HG03575 (cell line): ENCODE measurements around the gene CLTA.
"Not testable (repeated sequence)": the region's sequence is repeated elsewhere in the genome, so short reads cannot be mapped to it uniquely, and the experiment has no call there.

Experiments used
- ATAC-seq: cut with Tn5 transposase; IDR thresholded peaks from one replicate; pipeline ENCODE4 v1.9.1; 2021; ENCODE audit not compliant: unreplicated experiment, insufficient number of reproducible peaks, low FRiP score; ENCODE audit errors: extremely low read depth

The CLTA gene

DNA sequence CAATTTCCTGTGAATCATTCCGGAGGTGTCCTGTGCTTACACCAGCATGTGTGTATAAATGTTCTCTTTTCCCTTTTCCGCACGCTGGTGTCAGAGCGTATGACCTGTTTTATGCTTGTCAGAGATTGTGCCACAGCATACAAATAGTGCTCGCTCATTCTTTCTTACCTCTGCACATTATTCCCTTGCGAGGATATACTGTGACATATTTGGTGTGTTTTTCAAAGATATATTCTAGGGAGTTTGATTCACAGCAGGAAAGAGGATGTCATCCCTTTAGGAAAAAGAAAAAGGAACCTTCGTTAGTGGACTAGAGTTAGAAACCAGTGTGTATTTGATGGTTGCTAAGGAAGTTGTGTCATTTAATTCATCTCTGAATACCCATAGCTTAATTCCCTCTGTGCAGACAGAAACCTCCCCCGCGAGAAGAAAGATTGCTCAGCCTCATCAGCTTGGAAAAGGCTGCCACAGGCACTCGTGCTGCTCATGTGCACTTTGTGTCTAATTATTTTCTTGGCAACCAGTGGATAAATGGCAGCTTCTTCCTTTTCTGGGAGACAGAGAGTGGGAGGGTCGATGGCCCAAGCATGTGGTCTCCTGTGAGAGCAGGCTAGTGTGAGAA, 36.3 kb upstream of the CLTA start:
- no peak for ATAC-seq

DNA sequence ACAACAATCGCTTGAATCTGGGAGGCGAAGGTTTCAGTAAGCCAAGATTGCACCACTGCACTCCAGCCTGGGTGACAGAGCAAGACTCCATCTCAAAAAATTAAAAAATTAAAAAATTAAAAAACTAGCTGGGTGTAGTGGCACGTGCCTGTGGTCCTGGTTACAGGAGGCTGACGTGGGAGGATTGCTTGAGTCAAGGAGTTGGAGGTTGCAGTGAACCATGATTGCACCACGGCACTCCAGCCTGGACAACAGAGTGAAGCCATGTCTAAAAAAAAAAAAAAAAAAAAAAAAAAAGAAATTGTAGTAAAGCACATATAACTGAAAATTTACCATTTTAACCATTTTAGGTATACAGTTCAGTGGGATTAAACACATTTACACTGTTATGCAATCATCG, 34.6 kb upstream of the CLTA start:
- no peak for ATAC-seq

DNA sequence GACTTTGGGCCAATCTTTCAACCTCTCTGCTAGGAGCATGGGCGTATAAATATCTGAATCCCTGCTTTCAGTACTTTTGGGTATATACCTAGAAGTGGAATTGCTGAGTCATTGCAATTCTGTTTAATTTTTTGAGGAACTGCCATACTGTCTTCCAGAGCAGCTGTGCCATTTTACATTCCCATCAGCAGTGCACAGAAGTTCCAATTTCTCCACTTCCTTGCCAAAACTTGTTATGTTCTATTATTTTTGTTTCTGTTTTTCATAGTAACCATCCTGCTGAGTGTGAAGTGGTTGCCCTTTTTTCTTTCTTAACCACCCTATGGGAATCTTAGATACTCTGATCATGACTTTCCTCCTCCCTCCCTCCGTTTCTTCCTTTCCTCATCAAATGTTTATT, 32.6 kb upstream of the CLTA start:
- ATAC-seq: no peak

DNA sequence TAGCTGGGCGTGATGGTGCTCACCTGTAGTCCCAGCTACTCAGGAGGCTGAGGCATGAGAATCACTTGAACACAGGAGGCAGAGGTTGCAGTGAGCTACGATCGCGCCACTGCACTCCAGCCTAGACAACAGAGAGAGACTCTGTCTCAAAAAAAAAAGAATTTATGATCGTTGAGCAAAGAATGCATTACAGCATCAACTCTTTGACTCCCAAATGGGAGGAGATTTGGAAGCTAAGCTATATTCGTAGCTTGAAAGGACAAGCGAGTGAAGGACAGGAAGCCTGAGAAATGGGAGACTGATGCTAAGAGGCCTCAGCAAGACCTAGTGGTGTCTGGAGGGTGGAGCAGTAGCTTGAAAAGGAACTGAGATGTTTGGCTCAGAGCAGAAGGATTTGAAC, 31.8 kb upstream of the CLTA start:
- ATAC-seq: no peak

DNA sequence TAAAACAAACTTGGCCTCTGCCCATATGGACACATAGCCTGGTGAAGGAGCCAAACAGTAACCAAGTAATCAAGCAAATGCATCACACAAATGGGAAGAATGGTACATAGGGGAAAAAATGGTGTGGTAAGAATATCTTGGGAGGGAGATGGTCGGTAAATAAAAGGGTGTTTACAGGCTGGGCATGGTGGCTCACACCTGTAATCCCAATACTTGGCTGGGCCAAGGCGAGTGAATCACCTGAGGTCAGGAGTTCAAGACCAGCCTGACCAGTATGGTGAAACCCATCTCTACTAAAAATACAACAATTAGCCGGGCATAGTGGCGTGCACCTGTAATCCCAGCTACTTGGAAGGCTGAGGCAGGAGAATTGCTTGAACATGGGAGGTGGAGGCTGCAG, 31.2 kb upstream of the CLTA start:
- ATAC-seq: not testable (repeated sequence)

DNA sequence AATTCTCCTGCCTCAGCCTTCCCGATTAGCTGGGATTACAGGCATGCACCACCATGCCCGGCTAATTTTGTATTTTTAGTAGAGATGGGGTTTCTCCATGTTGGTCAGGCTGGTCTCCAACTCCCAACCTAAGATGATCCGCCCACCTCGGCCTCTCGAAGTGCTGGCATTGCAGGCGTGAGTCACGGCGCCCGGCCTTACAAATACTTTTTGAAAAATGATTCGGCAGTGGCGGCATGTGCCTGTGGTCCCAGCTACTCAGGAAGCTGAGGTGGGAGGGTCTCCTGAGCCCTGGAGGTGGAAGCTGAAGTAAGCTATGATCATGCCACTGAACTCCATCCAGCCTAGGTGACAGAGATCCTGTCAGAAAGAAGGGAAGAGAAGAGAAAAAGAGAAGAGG, 30.6 kb upstream of the CLTA start:
- not testable (repeated sequence) for ATAC-seq

DNA sequence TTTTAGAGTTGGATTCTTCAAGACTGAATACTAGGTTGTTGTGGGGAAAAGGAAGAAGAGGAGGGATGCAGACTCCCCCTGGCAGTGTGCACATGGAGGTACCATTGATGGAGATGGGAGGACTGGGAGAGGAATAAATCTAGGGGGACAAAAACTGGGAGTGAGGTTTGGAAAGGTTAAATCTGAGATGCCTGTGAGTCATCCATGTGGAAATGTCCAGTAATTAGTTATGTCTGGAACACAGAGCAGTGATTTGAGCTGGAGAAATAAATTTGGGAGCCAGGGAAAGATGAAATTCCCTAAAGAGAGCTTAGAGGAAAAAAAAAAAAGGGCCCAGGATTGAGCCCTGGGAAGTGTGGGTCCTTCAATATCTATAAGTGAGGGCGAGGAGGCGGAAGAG, 29.5 kb upstream of the CLTA start:
- ATAC-seq: no peak

DNA sequence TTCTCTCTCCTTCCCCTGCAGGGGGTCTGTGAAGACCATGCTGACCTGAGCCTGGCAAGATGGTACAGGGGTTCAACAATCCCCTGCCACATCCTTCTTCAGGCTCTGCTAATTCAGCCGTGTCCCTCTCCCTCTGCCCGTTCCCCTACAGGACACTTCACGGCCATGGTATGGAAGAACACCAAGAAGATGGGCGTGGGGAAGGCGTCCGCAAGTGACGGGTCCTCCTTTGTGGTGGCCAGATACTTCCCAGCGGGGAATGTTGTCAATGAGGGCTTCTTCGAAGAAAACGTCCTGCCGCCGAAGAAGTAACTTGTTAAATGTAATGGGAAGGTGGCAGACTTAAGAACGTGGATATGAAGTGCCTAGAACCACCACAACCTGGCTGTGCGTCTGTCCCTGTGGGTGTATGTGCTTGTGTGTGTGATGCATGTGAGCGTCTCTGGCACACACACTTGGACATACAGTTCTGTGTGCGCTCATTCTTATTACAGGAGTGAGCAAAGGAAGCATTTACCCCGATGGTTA, 28.4 kb upstream of the CLTA start:
- ATAC-seq: no peak

DNA sequence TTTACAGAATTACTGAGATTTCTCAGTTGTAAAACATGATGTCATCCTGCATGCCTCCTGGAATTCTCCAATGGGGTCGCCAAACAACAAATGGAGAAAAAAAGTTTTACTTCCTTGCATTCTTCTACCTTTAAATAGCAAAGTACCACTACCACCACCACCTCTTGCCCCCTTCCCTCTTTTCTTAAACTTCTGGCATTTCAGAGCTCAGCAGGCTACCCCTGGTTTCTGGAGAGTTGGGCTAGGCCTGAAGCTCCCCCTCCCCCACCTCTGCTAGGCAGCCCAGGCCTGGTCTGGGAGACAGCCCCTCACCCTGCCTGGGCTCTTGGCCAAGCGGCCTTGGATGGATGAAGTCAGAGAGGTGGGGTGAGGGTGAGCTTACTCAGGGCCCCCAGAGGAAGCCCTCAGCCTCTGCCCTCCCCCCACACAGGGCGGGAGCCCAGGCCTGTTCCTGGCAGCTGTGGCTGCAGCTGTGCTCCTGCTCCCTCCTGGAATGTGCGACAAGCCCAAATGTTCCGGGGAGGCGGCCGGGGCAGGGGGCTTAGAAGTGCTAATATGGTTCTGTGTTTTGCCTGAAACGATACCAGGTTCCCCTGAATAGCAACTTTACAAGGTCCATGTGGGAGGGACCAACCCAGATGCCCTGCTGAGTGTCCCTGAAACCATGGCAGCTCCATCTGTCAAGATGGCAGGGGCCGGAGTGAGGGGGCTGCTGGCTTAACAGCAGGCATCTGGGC, 27.5 kb upstream of the CLTA start:
- no peak for ATAC-seq

DNA sequence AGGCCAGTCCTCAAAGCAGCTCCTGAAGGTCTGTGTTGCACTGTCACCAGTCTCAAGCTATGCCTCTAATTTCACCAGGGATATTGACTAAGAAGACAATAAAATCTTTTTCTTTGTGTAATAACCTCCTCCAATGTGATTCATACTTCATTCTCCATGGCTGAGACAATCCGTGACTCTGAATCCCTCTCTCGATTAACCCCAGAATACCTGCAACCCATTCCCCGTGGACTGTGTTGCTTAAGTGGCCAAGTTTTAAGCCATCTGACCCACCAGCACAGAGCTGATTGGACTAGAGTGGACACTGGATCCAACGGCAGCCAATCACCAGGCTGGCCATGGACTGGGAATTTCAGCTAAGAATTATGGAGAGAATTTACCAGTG, 26.9 kb upstream of the CLTA start:
- no peak for ATAC-seq

DNA sequence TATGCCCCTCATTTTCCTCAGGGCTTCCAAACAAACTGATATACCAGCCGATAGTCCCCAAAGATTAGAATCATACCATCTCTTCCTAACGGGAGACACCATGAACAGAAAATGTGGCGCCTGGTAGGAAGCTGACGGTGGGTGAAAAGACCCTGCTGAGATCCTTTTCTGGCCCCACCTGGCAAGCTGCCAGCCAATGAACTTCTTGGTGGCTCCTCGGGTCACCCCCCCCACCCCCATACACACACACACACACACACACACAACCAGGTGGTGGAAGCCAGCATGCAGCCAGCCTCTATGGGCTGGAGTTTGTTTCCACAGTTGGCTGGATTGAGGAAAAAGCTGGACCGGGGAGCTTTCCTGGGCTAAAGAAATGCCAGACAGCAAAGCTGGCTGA, 26.3 kb upstream of the CLTA start:
- no peak for ATAC-seq

DNA sequence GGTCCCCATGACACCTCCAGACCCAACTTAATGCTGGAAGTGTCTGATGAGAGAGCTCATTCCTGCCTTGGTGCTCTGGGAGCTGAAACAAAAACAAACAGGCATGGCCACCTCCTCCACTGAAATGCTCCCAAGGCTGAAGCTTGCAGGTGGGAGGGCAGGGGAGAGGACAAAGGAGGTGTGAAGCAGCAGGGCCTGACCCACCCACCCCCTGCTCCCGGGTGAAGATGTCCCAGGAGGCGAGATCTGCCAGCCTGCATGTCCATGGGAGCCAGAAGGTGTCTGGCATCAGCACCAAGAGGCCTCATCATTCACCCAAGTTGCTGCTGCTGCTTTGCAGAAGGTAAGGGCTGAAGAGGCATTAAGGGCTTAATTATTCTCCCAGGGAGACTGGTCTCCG, 25.7 kb upstream of the CLTA start:
- no peak for ATAC-seq

DNA sequence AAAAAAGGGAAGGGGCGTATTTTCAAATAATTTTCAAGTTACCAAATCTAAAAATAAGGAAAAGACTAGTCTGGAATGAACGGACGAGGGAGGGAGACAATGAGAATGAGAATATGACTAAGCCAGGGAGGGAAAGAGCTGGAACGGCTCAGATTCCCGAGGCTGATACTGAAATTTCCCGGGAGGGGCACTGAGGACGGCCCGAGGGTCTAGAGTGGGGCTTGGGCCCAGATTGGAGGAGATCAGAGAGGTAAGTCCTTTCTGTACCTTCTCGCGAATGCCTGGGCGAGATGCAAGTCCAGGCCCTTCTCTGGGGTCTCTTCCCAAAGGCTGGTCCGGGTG, 24.9 kb upstream of the CLTA start:
- no peak for ATAC-seq

DNA sequence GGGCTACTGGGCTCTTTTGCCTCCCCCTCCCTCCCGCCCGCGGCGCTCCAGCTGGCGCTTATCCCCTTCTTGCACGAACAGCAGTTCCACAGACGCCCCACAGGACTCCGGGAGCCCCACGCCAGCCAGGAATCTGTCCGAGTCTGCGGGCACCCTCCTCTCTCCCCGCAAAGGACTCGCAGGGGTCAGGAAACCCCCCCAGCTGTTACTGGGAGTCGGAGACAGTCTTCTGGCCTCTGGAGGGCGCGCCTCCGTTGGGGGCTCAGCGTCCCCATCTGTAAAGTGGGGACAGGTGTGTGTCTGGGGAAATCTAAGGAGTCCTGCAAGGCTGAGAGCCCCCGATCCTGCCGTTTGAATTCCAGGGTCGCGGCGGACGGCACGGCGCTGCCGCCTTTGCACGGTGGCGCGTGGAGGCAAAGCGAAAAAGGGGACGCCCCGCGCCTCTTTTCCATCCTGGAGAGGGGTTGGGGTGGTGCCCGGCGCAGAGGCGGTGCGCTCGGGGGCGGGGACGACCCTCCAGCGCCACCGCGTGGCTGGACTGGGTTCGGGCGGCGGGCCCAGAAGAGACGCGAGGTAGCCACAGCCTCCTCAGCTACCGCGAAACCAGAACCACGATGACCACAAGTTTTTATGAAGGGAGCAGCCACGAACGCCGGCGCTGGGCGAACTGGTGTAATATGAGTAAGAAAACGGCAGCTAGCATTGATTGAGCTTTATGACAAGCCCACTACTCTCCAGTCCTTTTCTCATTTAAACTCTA, 24.4 kb upstream of the CLTA start:
- no peak for ATAC-seq

DNA sequence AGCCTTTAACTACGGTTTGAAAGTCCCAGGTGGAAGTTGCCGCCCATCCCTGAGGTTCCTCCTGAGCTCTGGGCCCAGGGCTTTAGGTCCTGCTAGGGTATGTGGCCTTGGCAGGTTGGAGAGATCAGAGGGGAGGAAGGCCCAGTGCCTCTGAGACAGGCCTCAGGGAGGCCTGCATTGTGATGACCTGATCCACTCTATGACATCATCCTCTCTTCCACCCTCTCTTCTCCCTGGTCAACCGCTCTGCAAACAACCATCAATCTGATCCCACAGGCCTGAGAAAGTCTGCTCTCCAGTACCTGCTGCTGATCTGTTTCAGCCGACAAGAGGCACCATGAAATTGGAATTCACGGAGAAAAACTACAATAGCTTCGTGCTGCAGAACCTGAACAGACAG, 21.6 kb upstream of the CLTA start, which contains the start of gene CCIN:
CCIN (plus strand) TSS at position 223 of the 400 bp plus-strand sequence; CDS start at position 338, 115 bp downstream.
- no peak for ATAC-seq

DNA sequence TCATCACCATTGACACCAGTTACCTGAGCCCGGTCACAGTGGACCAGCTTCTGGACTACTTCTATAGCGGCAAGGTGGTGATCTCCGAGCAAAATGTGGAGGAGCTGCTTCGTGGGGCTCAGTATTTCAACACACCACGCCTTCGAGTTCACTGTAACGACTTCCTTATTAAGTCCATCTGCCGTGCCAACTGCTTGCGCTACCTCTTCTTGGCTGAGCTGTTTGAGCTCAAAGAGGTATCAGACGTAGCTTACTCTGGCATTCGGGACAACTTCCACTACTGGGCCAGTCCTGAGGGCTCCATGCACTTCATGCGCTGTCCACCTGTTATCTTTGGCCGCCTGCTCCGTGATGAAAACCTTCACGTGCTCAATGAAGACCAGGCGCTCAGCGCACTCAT, 21.0 kb upstream of the CLTA start:
- ATAC-seq: no peak

DNA sequence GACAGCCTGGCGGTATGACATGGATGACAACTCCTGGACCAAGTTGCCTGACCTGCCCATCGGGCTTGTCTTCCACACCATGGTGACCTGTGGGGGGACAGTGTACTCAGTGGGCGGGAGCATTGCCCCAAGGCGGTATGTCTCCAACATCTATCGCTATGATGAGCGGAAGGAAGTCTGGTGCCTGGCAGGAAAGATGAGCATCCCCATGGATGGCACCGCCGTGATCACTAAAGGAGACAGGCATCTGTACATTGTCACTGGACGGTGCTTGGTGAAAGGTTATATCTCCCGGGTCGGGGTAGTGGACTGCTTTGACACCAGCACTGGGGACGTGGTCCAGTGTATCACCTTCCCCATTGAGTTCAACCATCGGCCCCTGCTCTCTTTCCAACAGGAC, 20.2 kb upstream of the CLTA start:
- ATAC-seq: no peak

DNA sequence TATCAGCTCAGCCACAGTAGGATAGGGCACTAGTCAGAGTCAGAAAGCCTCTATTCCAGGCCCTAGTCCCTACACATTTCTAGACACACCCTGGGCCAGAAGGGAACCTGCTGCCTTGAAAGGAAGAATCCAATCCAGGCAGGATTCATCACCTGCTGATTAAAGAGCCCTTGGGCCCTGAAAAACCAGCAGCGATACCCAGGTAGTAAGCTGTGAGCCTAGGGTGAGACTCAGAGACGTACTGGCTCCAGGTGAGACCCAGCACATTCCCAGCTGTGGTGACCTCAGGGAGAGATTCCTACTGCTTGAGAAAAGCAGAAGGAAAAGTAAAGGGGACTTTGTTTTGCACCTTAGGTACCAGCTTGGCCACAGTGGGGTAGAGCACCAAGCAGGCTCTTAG, 16.9 kb upstream of the CLTA start:
- no peak for ATAC-seq

DNA sequence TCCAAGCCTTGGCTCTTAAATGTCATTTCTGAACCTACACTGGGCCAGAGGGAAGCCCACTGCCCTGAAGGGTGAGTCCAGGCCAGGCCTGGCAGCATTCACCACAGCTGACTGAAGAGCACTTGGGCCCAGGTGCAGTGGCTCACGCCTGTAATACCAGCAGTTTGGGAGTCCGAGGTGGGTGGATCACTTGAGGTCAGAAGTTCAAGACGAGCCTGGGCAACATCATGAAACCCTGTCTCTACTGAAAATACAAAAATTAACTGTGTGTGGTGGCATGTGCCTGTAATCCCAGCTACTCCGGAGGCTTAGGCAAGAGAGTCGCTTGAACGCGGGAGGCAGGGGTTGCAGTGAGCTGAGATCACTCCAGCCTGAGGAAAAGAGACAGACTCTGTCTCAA, 16.4 kb upstream of the CLTA start:
- no peak for ATAC-seq

DNA sequence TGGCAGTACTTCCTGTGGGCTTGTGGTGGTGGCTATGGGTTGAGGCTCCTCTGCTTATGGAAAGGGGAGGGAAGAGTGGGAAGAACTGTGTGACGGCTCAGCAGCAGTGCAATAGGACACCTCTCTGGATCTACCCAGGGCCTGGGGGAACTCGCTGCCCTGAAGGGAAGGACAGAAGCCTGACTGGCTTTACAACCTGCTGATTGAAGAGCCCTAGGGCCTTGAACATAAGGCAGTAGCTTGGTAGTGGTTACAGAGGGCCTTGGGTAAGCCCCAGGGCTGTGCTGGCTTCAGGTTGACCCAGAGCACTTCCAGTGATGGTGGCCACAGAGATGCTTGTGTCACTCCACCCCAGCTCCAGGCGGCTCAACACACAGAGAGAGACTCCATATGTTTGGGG, 16.0 kb upstream of the CLTA start:
- ATAC-seq: no peak
